Putamen (tissue), 1 donor: Measurements from ENCODE around the gene CDKL5.

ENCODE experiments used
- DNase-seq: peaks from one replicate; pipeline ENCODE4 v3.0.0-alpha.2; 2016; ENCODE audit warnings: low spot score

CDKL5 gene

DNA sequence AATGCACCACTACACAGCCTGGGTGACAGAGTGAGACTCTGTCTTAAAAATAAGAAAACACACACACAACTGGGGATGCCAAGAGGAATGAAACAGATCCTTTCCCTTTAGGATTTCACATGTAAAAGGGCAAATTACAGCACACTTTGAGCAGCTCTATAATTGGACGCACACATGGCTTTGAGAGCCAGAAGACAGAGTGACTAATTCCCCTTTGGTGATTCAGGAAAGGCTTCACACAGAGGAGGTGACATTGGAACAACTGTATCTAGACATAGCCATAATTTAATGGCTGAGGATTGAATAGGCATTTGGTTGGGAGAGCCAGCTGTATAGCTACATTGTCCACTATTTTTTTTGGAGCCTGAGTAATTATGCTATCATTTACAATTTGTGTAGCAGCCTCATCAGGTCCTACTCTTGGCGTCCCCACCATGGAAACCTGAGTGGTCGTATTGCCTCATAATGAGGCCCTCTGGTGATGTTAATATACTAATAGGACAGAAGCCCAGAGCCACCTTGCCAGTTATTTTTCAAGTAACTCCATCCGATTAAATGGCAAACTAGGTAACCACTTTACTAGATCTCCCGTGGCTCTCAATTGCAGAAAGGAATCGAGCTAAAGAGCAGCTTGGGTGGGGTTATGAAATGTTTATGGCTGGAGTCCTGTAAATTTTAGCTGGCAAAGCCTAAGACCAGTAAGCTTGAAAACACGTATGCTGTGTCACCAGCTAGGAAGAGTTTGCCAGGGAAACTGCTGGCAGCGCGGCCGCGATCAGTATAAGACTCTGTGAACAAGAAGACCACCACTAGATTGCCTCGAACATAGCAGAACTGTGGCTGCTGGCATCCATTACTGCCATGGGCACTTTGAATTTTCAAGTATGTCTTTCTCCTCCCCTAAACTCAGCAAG is 273.6 kb downstream of the CDKL5 start:
- DNase-seq = no peak

DNA sequence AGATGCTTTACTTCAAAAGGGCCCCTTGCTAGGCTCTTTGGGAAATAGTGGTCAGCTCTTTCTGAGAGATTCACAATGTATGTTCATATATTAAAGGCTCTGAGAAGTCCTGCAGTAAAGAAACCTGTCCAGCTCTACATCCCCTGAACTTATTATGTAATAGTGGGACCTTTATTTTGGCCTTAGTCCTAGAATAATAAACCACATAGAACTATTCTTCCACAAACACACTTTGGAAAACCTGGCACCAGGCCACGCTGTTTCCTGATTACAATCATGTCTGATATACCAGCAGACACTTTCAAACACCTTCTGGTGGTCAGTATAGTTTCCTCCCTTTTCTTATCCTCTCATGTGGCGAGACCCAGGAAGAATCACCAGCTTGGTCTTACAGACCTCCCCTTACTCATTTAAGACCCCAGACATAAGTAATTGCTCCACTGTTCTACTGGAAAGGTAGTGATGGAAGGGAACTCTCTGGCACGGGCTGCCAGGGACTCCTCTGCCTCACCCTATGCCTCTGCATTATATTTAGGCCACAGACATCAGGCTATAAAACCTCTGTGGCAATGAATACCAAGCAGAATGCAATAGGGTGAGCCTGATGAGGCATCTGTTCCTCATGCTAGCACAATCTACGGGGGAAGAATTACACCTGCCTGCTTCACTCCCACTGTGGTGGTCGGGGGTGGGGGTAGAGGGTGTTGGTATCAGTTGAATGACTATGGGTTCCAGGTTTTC is 276.4 kb downstream of the CDKL5 start:
- DNase-seq = no peak

DNA sequence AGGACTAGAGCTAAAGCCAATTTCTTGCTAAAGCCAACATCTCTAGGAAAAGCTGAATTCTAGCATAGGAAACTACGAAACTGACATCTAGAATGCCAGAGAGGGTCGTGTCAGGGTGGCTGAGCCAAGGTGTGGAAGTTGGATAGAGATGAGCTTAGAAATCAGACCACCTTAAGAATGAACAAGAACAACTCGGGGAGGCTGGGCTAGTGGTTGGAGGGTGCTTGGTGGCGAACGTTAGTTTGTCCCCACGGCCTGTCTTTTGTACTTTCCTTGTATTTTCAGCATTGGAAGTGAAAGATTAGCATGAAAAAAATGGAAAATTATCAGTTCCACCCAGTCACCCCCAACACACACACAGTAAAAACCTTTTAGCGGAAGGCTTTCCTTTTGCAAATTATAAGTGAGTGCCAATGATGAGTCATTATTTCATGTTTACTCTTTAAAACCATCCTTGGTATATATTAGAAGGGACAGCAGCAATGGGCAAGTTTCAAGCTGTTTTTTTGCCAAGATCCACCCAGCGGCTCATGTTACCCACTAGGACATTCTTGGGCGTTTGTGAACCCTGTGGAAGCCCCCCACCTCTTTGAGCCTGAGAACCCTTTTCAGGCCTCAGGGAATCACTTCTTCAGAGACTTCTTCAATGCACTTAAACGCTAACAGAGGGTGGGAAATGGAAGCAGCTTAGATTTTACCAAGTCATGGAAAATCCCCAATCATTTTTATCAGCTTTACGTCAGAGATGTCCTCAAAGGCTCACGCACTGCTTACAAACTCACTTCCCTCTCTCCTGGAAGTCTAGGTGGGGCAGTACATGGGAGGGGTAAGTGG is 277.2 kb downstream of the CDKL5 start:
- DNase-seq = no peak
